ENCODE data around the gene AGT.
"Not testable (repeated sequence)": the region's sequence is repeated elsewhere in the genome, so short reads cannot be mapped to it uniquely, and the experiment has no call there.

AGT gene

GRCh38 chr1:230737622-230738262 lies 23.8 kb upstream of the AGT start:
- no peak overlapping the region for H3K9ac ChIP-seq (ENCODE audit: low read length)
- no peaks in the 10 kb centered on the region for H3K9me3 ChIP-seq (ENCODE audit: low read length)
- no peaks in the 10 kb centered on the region for H3K4me1 ChIP-seq (ENCODE audit: insufficient read depth, low read length)
- H3K36me3 ChIP-seq (ENCODE audit: insufficient read depth, low read length), result no peaks in the 10 kb centered on the region
- H3K27ac ChIP-seq (ENCODE audit: low read depth, low read length), result no peak overlapping the region
- no peaks in the 10 kb centered on the region for H3K27me3 ChIP-seq (ENCODE audit: control insufficient read depth in 1 of 2, insufficient read depth in 2 of 2, low read length in 2 of 2)
- H3K4me3 ChIP-seq (ENCODE audit: low read depth in 1 of 2, low read length in 2 of 2), result no peak overlapping the region

GRCh38 chr1:230735447-230735846 lies 21.5 kb upstream of the AGT start:
- Histone ChIP-seq H3K27me3 (ENCODE audit: control insufficient read depth in 1 of 2, insufficient read depth in 2 of 2, low read length in 2 of 2) (no peaks in the 10 kb centered on the region), H3K4me3 (ENCODE audit: low read depth in 1 of 2, low read length in 2 of 2) (no peak overlapping the region), H3K27ac (ENCODE audit: low read depth, low read length) (no peak overlapping the region), H3K36me3 (ENCODE audit: insufficient read depth, low read length) (no peaks in the 10 kb centered on the region), H3K4me1 (ENCODE audit: insufficient read depth, low read length) (no peaks in the 10 kb centered on the region), H3K9ac (ENCODE audit: low read length) (no peak overlapping the region), H3K9me3 (ENCODE audit: low read length) (no peaks in the 10 kb centered on the region)

GRCh38 chr1:230730977-230731376 lies 17.1 kb upstream of the AGT start:
- no peaks in the 10 kb centered on the region for H3K9me3 ChIP-seq (ENCODE audit: low read length)
- H3K9ac ChIP-seq (ENCODE audit: low read length), result no peak overlapping the region
- H3K36me3 ChIP-seq (ENCODE audit: insufficient read depth, low read length), result no peaks in the 10 kb centered on the region
- no peaks in the 10 kb centered on the region for H3K27me3 ChIP-seq (ENCODE audit: control insufficient read depth in 1 of 2, insufficient read depth in 2 of 2, low read length in 2 of 2)
- no peaks in the 10 kb centered on the region for H3K4me1 ChIP-seq (ENCODE audit: insufficient read depth, low read length)
- H3K4me3 ChIP-seq (ENCODE audit: low read depth in 1 of 2, low read length in 2 of 2), result no peak overlapping the region
- H3K27ac ChIP-seq (ENCODE audit: low read depth, low read length), result no peak overlapping the region

GRCh38 chr1:230728710-230729392 lies 14.9 kb upstream of the AGT start:
- no peaks in the 10 kb centered on the region for H3K36me3 ChIP-seq (ENCODE audit: insufficient read depth, low read length)
- no peaks in the 10 kb centered on the region for H3K4me1 ChIP-seq (ENCODE audit: insufficient read depth, low read length)
- H3K4me3 ChIP-seq (ENCODE audit: low read depth in 1 of 2, low read length in 2 of 2), result no peak overlapping the region
- no peak overlapping the region for H3K27ac ChIP-seq (ENCODE audit: low read depth, low read length)
- no peak overlapping the region for H3K9ac ChIP-seq (ENCODE audit: low read length)
- H3K9me3 ChIP-seq (ENCODE audit: low read length), result no peaks in the 10 kb centered on the region
- H3K27me3 ChIP-seq (ENCODE audit: control insufficient read depth in 1 of 2, insufficient read depth in 2 of 2, low read length in 2 of 2), result no peaks in the 10 kb centered on the region

GRCh38 chr1:230725256-230726012 lies 11.5 kb upstream of the AGT start:
- H3K9me3 ChIP-seq (ENCODE audit: low read length), result no peaks in the 10 kb centered on the region
- H3K27ac ChIP-seq (ENCODE audit: low read depth, low read length), result no peak overlapping the region
- H3K27me3 ChIP-seq (ENCODE audit: control insufficient read depth in 1 of 2, insufficient read depth in 2 of 2, low read length in 2 of 2), result no peaks in the 10 kb centered on the region
- H3K36me3 ChIP-seq (ENCODE audit: insufficient read depth, low read length), result no peaks in the 10 kb centered on the region
- H3K9ac ChIP-seq (ENCODE audit: low read length), result no peak overlapping the region
- H3K4me1 ChIP-seq (ENCODE audit: insufficient read depth, low read length), result no peaks in the 10 kb centered on the region
- no peak overlapping the region for H3K4me3 ChIP-seq (ENCODE audit: low read depth in 1 of 2, low read length in 2 of 2)

- H3K9ac ChIP-seq (ENCODE audit: low read length); H3K9me3 ChIP-seq (ENCODE audit: low read length); H3K27ac ChIP-seq (ENCODE audit: low read depth, low read length); H3K36me3 ChIP-seq (ENCODE audit: insufficient read depth, low read length); H3K4me3 ChIP-seq (ENCODE audit: low read depth in 1 of 2, low read length in 2 of 2); H3K4me1 ChIP-seq (ENCODE audit: insufficient read depth, low read length); H3K27me3 ChIP-seq (ENCODE audit: control insufficient read depth in 1 of 2, insufficient read depth in 2 of 2, low read length in 2 of 2): not testable (repeated sequence)
Observed at GRCh38 chr1:230721849-230722522, 8.1 kb upstream of the AGT start.

GRCh38 chr1:230717251-230717650 lies 3.3 kb upstream of the AGT start:
- Histone ChIP-seq H3K9me3 (ENCODE audit: low read length) (no peaks in the 10 kb centered on the region), H3K27ac (ENCODE audit: low read depth, low read length) (no peak overlapping the region), H3K9ac (ENCODE audit: low read length) (no peak overlapping the region), H3K36me3 (ENCODE audit: insufficient read depth, low read length) (no peaks in the 10 kb centered on the region), H3K4me1 (ENCODE audit: insufficient read depth, low read length) (peaks cover 9% of the 10 kb centered on the region), H3K27me3 (ENCODE audit: control insufficient read depth in 1 of 2, insufficient read depth in 2 of 2, low read length in 2 of 2) (no peaks in the 10 kb centered on the region), H3K4me3 (ENCODE audit: low read depth in 1 of 2, low read length in 2 of 2) (no peak overlapping the region)

GRCh38 chr1:230716453-230716852 lies 2.5 kb upstream of the AGT start:
- H3K9me3 ChIP-seq (ENCODE audit: low read length); H3K27ac ChIP-seq (ENCODE audit: low read depth, low read length); H3K4me3 ChIP-seq (ENCODE audit: low read depth in 1 of 2, low read length in 2 of 2); H3K27me3 ChIP-seq (ENCODE audit: control insufficient read depth in 1 of 2, insufficient read depth in 2 of 2, low read length in 2 of 2); H3K4me1 ChIP-seq (ENCODE audit: insufficient read depth, low read length); H3K9ac ChIP-seq (ENCODE audit: low read length); H3K36me3 ChIP-seq (ENCODE audit: insufficient read depth, low read length): not testable (repeated sequence)

GRCh38 chr1:230715510-230715909 lies 1.6 kb upstream of the AGT start:
- Histone ChIP-seq H3K27ac (ENCODE audit: low read depth, low read length) (no peak overlapping the region), H3K9me3 (ENCODE audit: low read length) (no peaks in the 10 kb centered on the region), H3K36me3 (ENCODE audit: insufficient read depth, low read length) (no peaks in the 10 kb centered on the region), H3K27me3 (ENCODE audit: control insufficient read depth in 1 of 2, insufficient read depth in 2 of 2, low read length in 2 of 2) (no peaks in the 10 kb centered on the region), H3K9ac (ENCODE audit: low read length) (no peak overlapping the region), H3K4me1 (ENCODE audit: insufficient read depth, low read length) (peaks cover 9% of the 10 kb centered on the region), H3K4me3 (ENCODE audit: low read depth in 1 of 2, low read length in 2 of 2) (no peak overlapping the region)

GRCh38 chr1:230713547-230713914 lies 391 bp downstream of the AGT start:
- Histone ChIP-seq H3K4me3 (ENCODE audit: low read depth in 1 of 2, low read length in 2 of 2) (peak overlapping the region in 1 of 2 donors; percentile 17), H3K4me1 (ENCODE audit: insufficient read depth, low read length) (peaks cover 9% of the 10 kb centered on the region)

GRCh38 chr1:230713138-230713537 lies 784 bp downstream of the AGT start:
- Histone ChIP-seq H3K9ac (ENCODE audit: low read length) (no peak overlapping the region), H3K27ac (ENCODE audit: low read depth, low read length) (no peak overlapping the region), H3K36me3 (ENCODE audit: insufficient read depth, low read length) (no peaks in the 10 kb centered on the region), H3K9me3 (ENCODE audit: low read length) (no peaks in the 10 kb centered on the region), H3K4me1 (ENCODE audit: insufficient read depth, low read length) (peaks cover 9% of the 10 kb centered on the region), H3K4me3 (ENCODE audit: low read depth in 1 of 2, low read length in 2 of 2) (no peak overlapping the region), H3K27me3 (ENCODE audit: control insufficient read depth in 1 of 2, insufficient read depth in 2 of 2, low read length in 2 of 2) (no peaks in the 10 kb centered on the region)

More at GRCh38 chr1:230713547-230713914, 391 bp downstream of the AGT start:
- Histone ChIP-seq H3K9me3 (ENCODE audit: low read length) (no peaks in the 10 kb centered on the region), H3K27me3 (ENCODE audit: control insufficient read depth in 1 of 2, insufficient read depth in 2 of 2, low read length in 2 of 2) (no peaks in the 10 kb centered on the region), H3K9ac (ENCODE audit: low read length) (no peak overlapping the region), H3K36me3 (ENCODE audit: insufficient read depth, low read length) (no peaks in the 10 kb centered on the region), H3K27ac (ENCODE audit: low read depth, low read length) (no peak overlapping the region)

Data from muscle layer of colon (tissue), 2 donors.